GM18502 (cell line): ENCODE measurements around the gene FN3KRP.
"Not testable (repeated sequence)": the region's sequence is repeated elsewhere in the genome, so short reads cannot be mapped to it uniquely, and the experiment has no call there.

Source experiments
- ATAC-seq: cut with Tn5 transposase; IDR thresholded peaks from one replicate; pipeline ENCODE4 v1.9.1; 2021; ENCODE audit warnings: mild to moderate bottlenecking; ENCODE audit not compliant: unreplicated experiment, poor library complexity

Gene FN3KRP

GRCh38 chr17:82736511-82737185, 20.1 kb downstream of the FN3KRP start:
- no peak for ATAC-seq

GRCh38 chr17:82737967-82738877, 21.7 kb downstream of the FN3KRP start:
- no peak for ATAC-seq

DNA sequence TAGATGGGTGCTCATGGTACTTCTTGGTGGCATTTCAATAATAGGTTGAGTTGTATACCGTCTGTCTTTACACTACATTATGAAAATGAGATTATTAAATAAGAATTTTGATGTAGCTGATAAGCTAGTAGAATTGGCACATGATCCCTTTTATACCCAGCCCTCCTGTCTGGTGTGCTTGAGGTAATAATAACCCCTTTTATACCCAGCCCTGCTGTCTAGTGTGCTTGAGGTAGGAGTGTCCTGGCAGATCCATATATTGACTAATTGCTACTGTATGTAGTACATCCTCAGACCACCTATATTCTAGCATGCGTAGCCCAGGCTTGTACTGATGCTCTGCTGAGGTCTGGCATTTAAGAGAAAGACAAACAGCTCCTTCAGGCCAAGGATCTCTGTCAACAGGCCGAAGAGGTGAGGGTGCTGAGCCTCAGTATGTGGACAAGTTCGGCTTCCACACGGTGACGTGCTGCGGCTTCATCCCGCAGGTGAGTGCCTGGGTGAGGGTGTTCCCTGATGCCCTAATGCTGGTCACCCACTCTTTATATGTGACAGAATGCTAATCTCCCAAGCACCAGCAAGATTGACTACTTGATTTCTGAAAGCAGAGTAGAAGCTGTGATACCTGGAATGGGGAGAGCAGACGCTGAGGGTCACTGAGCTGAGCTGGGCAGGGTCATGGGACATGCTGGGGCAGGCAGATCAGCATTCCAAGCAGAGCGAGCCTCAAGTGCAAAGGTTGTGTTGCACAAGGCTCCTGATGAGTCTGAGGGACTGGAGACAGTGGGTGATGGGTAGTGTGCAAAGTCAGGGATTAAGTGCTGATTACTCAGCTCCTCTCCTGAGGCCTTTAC, 24.6 kb downstream of the FN3KRP start:
- no peak for ATAC-seq

DNA sequence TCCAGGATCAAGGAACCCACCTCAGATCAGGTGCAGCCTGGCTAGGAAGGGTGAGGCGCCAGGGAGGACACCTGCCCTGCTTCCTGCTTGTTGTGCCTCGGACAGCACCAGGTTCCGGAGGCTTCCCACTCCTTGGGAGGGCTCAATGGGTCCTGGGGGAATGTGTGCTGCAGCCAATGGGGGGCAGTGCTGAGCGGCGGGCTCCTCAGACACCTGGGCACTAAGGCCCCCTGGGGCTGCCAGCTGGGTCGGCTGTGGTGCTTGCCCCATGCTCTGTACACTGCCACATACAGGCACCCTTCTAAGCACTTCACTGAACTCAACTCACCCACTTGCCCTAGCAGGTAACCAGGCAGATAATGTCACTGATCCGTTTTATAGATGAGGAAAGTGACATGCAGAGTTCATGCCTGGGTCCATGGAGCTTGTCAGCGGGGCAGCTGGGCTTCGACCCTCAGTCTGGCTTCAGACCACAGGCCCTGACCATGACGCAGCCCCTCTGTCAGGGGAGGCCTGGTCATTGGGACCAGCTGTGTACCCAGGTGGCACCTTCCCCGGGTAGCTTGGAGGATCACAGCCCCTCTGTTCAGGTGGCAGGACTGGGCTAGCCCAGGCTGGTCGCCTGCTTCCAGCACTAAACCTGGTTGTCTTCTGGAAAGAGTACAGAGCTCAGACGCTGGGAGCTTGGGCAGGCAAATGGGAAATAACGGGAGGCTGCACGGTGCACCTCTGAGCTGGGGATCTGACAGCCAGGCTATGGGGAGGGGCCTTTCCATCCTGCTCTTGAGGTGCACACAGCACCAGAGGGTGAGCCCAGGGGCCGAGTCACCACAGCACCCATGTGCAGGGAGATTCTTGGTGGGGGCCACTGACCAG, 27.1 kb downstream of the FN3KRP start:
- no peak for ATAC-seq

DNA sequence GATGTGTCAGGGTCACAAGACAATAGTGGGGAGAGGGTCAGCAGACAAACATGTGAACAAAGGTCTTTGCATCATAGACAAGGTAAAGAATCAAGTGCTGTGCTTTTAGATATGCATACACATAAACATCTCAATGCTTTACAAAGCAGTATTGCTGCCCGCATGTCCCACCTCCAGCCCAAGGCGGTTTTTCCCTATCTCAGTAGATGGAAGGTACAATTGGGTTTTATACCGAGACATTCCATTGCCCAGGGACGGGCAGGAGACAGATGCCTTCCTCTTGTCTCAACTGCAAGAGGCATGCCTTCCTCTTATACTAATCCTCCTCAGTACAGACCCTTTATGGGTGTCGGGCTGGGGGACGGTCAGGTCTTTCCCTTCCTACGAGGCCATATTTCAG, 28.2 kb downstream of the FN3KRP start:
- ATAC-seq = not testable (repeated sequence)

DNA sequence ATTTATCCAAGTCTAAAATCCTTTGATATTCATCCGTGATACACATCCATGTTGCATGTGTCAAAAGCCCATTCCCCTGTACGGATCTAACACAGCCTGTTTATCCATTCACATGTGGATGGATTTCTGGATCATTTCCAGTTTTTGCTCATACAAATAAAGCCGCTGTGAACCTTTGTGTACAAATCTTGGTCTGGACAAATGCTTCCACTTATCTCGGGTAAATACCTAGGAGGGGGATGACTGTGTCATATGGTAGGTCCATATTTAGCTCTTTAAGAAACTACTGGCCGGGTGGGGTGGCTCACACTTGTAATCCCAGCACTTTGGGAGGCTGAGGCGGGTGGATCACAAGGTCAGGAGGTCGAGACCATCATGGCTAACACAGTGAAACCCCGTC, 29.0 kb downstream of the FN3KRP start:
- ATAC-seq = no peak

- no peak for ATAC-seq
Observed at GRCh38 chr17:82748756-82749155, 32.2 kb downstream of the FN3KRP start.

GRCh38 chr17:82750241-82750908, 33.9 kb downstream of the FN3KRP start:
- no peak for ATAC-seq

DNA sequence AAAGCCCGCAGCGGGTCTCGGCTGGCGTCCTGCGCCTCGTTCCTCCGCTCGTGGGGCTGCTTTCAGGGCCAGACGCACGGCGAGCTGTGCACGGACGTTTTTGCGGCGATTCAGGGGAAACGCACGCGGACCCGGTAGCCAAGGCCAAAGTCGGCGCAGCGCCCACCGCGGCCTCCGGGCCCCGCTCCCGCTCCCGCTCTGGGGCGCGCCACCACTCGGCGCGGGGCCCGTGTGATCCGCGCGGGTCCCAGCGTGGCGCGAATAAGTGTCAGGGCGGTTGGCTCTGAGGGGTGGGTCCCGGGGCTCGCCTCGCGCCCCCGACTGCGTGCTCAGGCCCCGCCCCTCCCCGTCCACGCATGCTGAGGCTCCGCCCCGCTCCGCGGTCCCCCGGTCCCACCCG, 34.7 kb downstream of the FN3KRP start:
- peak; percentile 32 for ATAC-seq

GRCh38 chr17:82751571-82752370, 35.3 kb downstream of the FN3KRP start, which contains the start of gene TBCD:
TBCD (plus strand) TSS chr17:82752065; CDS start chr17:82752194, 129 bp downstream.
- peak; percentile 73 for ATAC-seq

DNA sequence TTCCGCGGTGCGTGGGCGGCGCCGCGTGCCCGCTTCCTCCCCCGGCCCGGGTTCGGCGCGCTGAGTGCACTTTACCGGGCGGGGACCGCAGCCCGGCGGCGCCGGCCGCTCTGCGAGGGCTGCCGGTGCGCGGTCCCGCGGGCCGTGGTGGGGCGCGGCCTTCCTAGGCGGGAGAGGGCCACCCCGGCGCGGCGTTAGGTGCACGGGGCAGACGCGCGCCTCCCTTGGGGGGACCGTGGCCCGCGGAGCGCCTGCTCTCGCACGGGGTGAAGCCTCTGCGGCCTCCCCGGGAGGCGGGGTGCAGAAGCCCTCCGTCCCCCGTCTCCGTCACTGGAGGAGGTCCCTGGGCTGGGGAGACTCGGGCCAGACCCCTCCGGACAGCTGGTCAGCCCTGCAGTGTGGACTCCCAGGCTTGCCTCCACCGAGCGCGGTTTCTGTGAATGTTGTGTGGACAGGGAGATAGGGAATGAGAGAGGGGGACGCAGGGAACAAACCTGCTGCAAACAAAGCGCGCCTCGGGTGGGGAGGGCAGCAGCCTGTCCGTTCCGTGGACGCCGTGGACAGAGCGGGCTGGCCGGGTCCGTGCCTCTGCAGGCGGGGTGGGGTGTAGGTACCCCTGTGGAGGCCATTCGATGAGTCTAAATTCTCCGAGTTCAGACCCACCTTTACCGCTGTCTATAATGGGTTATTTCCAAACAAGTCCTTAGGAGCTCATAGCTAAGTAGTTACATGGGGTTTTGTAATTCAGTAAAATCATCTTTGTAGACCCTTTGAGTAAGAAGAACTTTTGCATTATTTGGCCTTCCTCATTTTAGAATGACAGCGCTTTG, 36.1 kb downstream of the FN3KRP start:
- no peak for ATAC-seq

DNA sequence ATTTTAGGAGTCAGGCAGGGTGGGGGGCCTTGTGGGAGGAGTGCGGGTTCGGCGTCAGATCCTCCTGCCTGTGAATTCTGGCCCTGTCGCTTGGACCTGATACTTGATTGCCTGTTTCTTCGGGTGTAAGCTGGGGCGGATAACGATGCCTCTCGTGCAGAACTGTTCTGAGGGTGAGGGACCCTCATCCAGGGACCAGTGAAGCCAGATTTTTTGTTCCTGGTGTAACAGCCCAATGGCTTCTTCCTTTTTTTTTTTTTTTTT, 36.6 kb downstream of the FN3KRP start:
- ATAC-seq = no peak

DNA sequence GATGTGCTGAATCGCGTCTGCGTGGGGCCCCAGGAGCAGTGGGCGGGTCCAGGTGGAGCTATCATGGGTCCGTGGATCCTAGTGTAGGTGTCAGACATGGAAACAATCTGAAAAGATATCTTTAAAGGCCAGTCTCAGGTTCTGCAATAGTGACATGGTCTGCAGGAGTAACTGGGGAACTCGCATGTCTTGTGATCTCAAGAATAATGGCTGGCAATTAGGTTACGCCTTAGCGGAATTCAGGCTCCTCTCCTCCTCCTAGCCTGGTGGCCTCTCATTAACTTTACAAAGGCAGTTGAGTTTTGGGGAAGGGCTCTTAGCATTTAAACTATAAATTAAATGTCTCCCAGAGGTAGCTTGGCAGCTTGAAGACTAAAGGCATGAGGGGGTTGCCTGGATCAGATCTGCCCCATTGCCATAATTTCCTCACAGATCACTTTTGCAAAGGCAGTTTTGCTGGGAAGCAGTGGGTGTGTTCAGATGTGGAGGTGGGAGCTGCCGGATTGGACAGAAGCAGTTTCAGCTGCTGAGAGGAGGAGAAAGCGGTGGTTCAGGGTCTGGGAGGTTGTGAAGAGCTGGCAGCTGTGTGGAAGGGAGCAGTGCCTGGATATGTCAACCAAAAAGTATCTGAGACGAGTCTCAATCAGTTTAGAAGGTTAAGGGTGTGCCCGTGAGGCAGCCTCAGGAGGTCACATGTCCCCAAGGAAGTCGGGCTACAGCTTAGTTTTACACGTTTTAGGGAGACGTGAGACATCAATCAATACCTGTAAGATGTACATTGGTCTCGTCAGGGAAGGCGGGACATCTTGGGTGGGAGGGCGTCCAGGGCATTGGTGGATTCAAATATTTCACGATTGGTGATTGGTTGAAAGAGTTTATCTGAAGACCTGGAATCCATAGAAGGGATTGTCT, 38.0 kb downstream of the FN3KRP start:
- ATAC-seq = no peak

DNA sequence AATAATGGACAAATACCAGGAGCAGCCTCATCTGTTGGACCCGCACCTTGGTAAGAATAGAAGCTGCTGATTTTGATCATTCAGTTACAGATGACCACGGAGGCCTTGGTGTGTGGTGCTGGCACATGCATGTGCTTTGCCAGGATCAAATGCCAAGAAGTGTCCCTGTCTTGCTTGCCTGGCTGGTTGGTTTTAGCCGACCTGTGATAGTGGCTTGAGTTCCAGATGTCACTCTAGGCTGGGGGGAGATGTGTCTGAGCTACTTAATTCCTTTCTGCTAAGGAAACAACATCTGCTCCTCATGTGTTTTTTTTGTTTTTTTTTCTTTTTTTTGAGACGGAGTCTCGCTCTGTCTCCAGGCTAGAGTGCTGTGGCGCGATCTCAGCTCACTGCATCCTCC, 39.7 kb downstream of the FN3KRP start:
- ATAC-seq = no peak

GRCh38 chr17:82765371-82765770, 48.9 kb downstream of the FN3KRP start:
- ATAC-seq = no peak

DNA sequence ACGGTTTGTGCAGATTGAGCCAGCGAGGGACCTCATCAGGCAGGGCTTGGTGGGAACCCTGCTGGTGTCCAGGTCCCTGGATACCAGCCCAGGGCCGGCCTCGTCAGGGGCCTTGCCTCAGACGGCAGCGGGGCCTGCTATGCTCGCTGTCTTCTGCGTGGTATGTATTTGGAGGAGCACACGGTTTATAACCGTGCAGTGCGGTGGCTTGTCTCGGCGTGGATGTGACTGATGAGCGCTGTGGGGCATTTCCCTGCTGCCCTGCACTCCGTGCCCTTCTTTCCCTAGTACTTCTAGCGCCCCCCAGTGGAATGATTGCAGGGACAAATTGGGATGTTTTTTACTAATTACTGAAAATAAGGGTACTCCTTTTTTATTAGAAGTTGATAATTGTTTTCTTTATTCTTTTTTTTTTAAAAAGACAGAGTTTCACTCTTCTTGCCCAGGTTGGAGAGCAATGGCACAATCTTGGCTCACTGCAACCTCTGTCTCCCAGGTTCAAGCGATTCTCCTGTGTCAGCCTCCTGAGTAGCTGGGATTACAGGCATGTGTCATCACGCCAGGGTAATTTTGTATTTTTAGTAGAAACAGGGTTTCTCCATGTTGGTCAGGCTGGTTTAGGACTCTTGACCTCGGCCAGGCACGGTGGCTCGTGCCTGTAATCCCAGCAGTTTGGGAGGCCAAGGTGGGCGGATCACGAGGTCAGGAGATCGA, 50.7 kb downstream of the FN3KRP start:
- no peak for ATAC-seq
